GM12878 (cell line): ENCODE measurements around the gene FZR1. TPM values are rescaled to one million over a fixed set of nuclear protein-coding genes. Genes with fewer than 3 reads are reported as not detected.

Source experiments
- ATAC-seq: fragments of 200-7000 bp; cut with Tn5 transposase; 3 replicates; pipeline ENCODE4 v1.9.1; 2020; ENCODE audit warnings: mild to moderate bottlenecking, moderate library complexity
- BruUV-seq: library from RNA; stranded (reverse); fragments of 400-500 nt; replicated peaks from 2 replicates; lab custom pipeline; 2021; lab: Mats Ljungman, UMichigan
- CTCF ChIA-PET: fragments of 300-600 bp; sonication (Branson Sonifier 250); formaldehyde crosslinking; extraction: SDS; loops from one replicate; lab custom pipeline; 2021; ENCODE audit warnings: inconsistent platforms; lab: Yijun Ruan, JAX
- POLR2A ChIA-PET: fragments of 350-600 bp; formaldehyde crosslinking; extraction: SDS; loops from one replicate; lab custom pipeline; 2021; ENCODE audit warnings: inconsistent platforms; lab: Charles Lee
- RAD21 ChIA-PET: fragments of 300-600 bp; sonication (Branson Sonifier 250); formaldehyde crosslinking; loops from one replicate; lab custom pipeline; 2023; ENCODE audit warnings: antibody characterized with exemption; ENCODE audit not compliant: unreplicated experiment; lab: Charles Lee
- SMC1A ChIA-PET: fragments of 300-600 bp; sonication (Branson Sonifier 250); formaldehyde crosslinking; loops from one replicate; lab custom pipeline; 2023; ENCODE audit not compliant: unreplicated experiment, uncharacterized antibody; lab: Charles Lee
- DNase-seq: peaks from one replicate; pipeline ENCODE4 v3.0.0-alpha.2; 2011; ENCODE audit warnings: low read depth, low spot score
- FAIRE-seq: peaks from 3 replicates; lab custom pipeline; 2011; peaks lifted over from hg19 to GRCh38; lab: Jason Lieb, UNC
- H2AFZ ChIP-seq: 2 replicates; pipeline ENCODE4 v1.6.0; 2011; ENCODE audit warnings: low read depth, low read length, control low read depth; ENCODE audit not compliant: control insufficient read depth
- H3K27ac ChIP-seq: 2 replicates; pipeline ENCODE4 v1.5.1; 2011; ENCODE audit warnings: control low read depth; ENCODE audit not compliant: control insufficient read depth, insufficient read depth
- H3K27me3 ChIP-seq, 2 experiments: replicated peaks in 1 of 2; 2 replicates each; pipeline versions ENCODE4 v1.6.0 to v1.6.1; 2011; ENCODE audit warnings: low read length in 1 of 2; ENCODE audit not compliant: control insufficient read depth in 2 of 2, insufficient read depth in 2 of 2
- H3K36me3 ChIP-seq, 2 experiments: 2 replicates each; pipeline ENCODE4 v1.5.1; 2011; ENCODE audit warnings: low read length in 1 of 2; ENCODE audit not compliant: control insufficient read depth in 2 of 2, insufficient read depth in 2 of 2
- H3K4me1 ChIP-seq: 2 replicates; pipeline ENCODE4 v1.6.1; 2011; ENCODE audit warnings: mild to moderate bottlenecking, low read length, moderate library complexity, mixed read lengths; ENCODE audit not compliant: control insufficient read depth, insufficient read depth
- H3K4me2 ChIP-seq: 2 replicates; pipeline ENCODE4 v1.6.0; 2011; ENCODE audit warnings: control low read depth; ENCODE audit not compliant: control insufficient read depth, insufficient read depth
- H3K4me3 ChIP-seq: fragments of 200-600 bp; sonication (generic); 2 replicates; pipeline ENCODE4 v1.5.1; 2016
- H3K79me2 ChIP-seq: 2 replicates; pipeline ENCODE4 v1.6.0; 2011; ENCODE audit warnings: low read length; ENCODE audit not compliant: control insufficient read depth, insufficient read depth
- H3K9ac ChIP-seq: 2 replicates; pipeline ENCODE4 v1.8.0; 2011; ENCODE audit warnings: low read length, control low read depth, mixed read lengths; ENCODE audit not compliant: control insufficient read depth, insufficient read depth
- H3K9me3 ChIP-seq: replicated peaks from 3 replicates; pipeline ENCODE4 v1.5.1; 2011; ENCODE audit warnings: mild to moderate bottlenecking, low read length; ENCODE audit not compliant: control insufficient read depth, insufficient read depth
- H4K20me1 ChIP-seq: 2 replicates; pipeline ENCODE4 v1.6.0; 2011; ENCODE audit not compliant: control insufficient read depth, insufficient read depth
- BACH1 ChIP-seq: fragments of 450-650 bp; IDR thresholded peaks from 2 replicates; pipeline ENCODE4 v1.6.1; 2017; ENCODE audit warnings: mild to moderate bottlenecking, borderline replicate concordance
- BMI1 ChIP-seq: fragments of 450-650 bp; IDR thresholded peaks from 2 replicates; pipeline ENCODE4 v1.6.1; 2016; ENCODE audit warnings: mild to moderate bottlenecking, moderate library complexity, borderline replicate concordance
- CBX5 ChIP-seq: sonication (generic); IDR thresholded peaks from 2 replicates; pipeline ENCODE4 v1.6.1; 2016; ENCODE audit warnings: low read depth, moderate library complexity, mild to moderate bottlenecking, inconsistent platforms
- CEBPB ChIP-seq, 2 experiments: fragments of 150-350 bp in 1 of 2; IDR thresholded peaks; 2 replicates each; pipeline ENCODE4 v1.6.1; 2012 to 2014; ENCODE audit warnings: low read depth in 2 of 2, low read length in 2 of 2, borderline replicate concordance in 1 of 2, inconsistent platforms in 1 of 2
- IKZF2 ChIP-seq, 2 experiments: fragments of 450-650 bp; IDR thresholded peaks; 2 replicates each; pipeline ENCODE4 v1.6.1; 2017; ENCODE audit warnings: mild to moderate bottlenecking in 2 of 2, moderate library complexity in 2 of 2
- JUND ChIP-seq: IDR thresholded peaks from 2 replicates; pipeline ENCODE4 v1.6.1; 2012; ENCODE audit warnings: low read depth, mild to moderate bottlenecking, low read length, improper control_type of control experiment, moderate library complexity
- KAT2A ChIP-seq: conservative IDR thresholded peaks from 2 replicates; pipeline ENCODE4 v1.6.1; 2011; ENCODE audit warnings: low read depth, low read length; ENCODE audit not compliant: control insufficient read depth
- SMC3 ChIP-seq: IDR thresholded peaks from 2 replicates; pipeline ENCODE4 v1.6.1; 2011; ENCODE audit warnings: low read length, improper control_type of control experiment, borderline replicate concordance
- SRF ChIP-seq, 2 experiments: IDR thresholded peaks; 2 replicates each; pipeline ENCODE4 v1.6.1; 2011; ENCODE audit warnings: low read depth in 2 of 2, low read length in 2 of 2, mild to moderate bottlenecking in 1 of 2, moderate library complexity in 1 of 2
- SUPT20H ChIP-seq: IDR thresholded peaks from 2 replicates; pipeline ENCODE4 v1.6.1; 2011; ENCODE audit warnings: low read depth, mild to moderate bottlenecking, low read length, moderate library complexity, borderline replicate concordance; ENCODE audit not compliant: control insufficient read depth
- TCF12 ChIP-seq: IDR thresholded peaks from 2 replicates; pipeline ENCODE4 v1.6.1; 2011; ENCODE audit warnings: low read depth, mild to moderate bottlenecking, low read length
- ZBTB4 ChIP-seq: fragments of 450-650 bp; formaldehyde crosslinking; IDR thresholded peaks from 2 replicates; pipeline ENCODE4 v1.4.0; 2022; ENCODE audit warnings: mild to moderate bottlenecking, moderate library complexity
- ZNF274 ChIP-seq: IDR thresholded peaks from one replicate; pipeline ENCODE4 v1.8.0; 2011; ENCODE audit not compliant: insufficient read length, insufficient read depth
- WGBS: methylation state at CpG from one replicate; pipeline ENCODE4 v1.1.6; 2016; ENCODE audit warnings: low lambda C conversion rate; ENCODE audit not compliant: insufficient replicate concordance, insufficient coverage; ENCODE audit errors: missing lambda C conversion rate; 5-methylcytosine and 5-hydroxymethylcytosine counted together
- in situ Hi-C: fragments of 300-500 bp; cut with MboI; formaldehyde crosslinking; loops from 9 replicates; pipeline ENCODE4 v1.14.3; 2018; ENCODE audit warnings: mixed read lengths
- intact Hi-C: fragments of 100-400 bp; cut with micrococcal nuclease; formaldehyde crosslinking; loops from one replicate; pipeline ENCODE4 v1.14.2; 2022; ENCODE audit not compliant: unreplicated experiment
- polyA plus RNA-seq, 11 experiments: library from polyadenylated mRNA; depleted of rRNA in 4 of 11; unstranded in 6 of 11; stranded (reverse) in 5 of 11; fragments of >200 nt; fragmentation: Nextera tagmentation in 4 of 11; fragmentation: Illumina TruSeq in 1 of 11; extraction: Ambion mirVana in 4 of 11; extraction: Trizol in 1 of 11; gene quantifications; 1 replicate in 1 of 11; 2 replicates in 10 of 11; pipeline versions ENCODE4 v1.2.1 to v1.2.3, GENCODE V29; 2011 to 2016; ENCODE audit warnings: inconsistent platforms in 2 of 11, missing spikeins in 2 of 11, low read depth in 1 of 11
- total RNA-seq, 4 experiments: library from RNA; depleted of rRNA in 3 of 4; stranded (reverse); fragments of >200 nt in 3 of 4; fragmentation: Illumina TruSeq in 1 of 4; extraction: Trizol in 1 of 4; gene quantifications; 2 replicates each; pipeline versions ENCODE4 v1.2.1 to v1.2.3, GENCODE V29; 2013 to 2021

FZR1 gene
- total and polyA plus RNA-seq, 10 of the 15 experiments (the other 5 are each of a cell fraction or from before 2014, with no cell fraction given) = 0.11 to 44.2 (median 29.3) TPM

- TF ChIP-seq ZBTB4 (CRISPR knock-in tag) = no peak
- TF ChIP-seq KAT2A = no peak
- no peak for TF ChIP-seq SUPT20H
- TF ChIP-seq CBX5 = no peak
These were observed 8.2 kb upstream of the FZR1 start (continued) for GRCh38 chr19:3497757-3498520.

GRCh38 chr19:3499738-3500428, 6.2 kb upstream of the FZR1 start:
- H3K4me1 ChIP-seq = peaks cover 2% of the 10 kb centered on the region; the same call in 1 of the 2 replicates
- peak overlapping the region; percentile 100 for H2AFZ ChIP-seq
- H3K4me2 ChIP-seq = peak overlapping the region; percentile 98
- FAIRE-seq (peak; percentile 75), ATAC-seq (peak; percentile 61), DNase-seq (no peak)
- BruUV-seq = no TSS peak
- H3K27ac ChIP-seq = peak overlapping the region; percentile 99
- no peaks in the 10 kb centered on the region for H4K20me1 ChIP-seq
- ChIA-PET RAD21 (interaction anchor here (1.2 kb wide), 1 partner anchor 16 kb away, joined by 3 read pairs; no protein-coding TSS in a partner anchor), CTCF (interaction anchor here (1.0 to 1.4 kb wide), 3 partner anchors 14 to 70 kb away, joined by 3 read pairs; no protein-coding TSS in a partner anchor), SMC1A (no interaction called here), POLR2A (no interaction called here)
- H3K9me3 ChIP-seq = no peaks in the 10 kb centered on the region; the same call in 2 of the 3 replicates
- H3K79me2 ChIP-seq = peaks cover 16% of the 10 kb centered on the region
- WGBS = 32% methylated on average over 18 of the region's 18 CpGs
- no peaks in the 10 kb centered on the region for H3K27me3 ChIP-seq
- intact Hi-C loops = no loop called here
- peak overlapping the region; percentile 97 for H3K9ac ChIP-seq
- peaks cover 3 to 4% of the 10 kb centered on the region in 2 experiments; a peak in 3 of 4 replicates for H3K36me3 ChIP-seq
- TF ChIP-seq TCF12 = no peak
- TF ChIP-seq ZNF274 = no peak
- TF ChIP-seq IKZF2 (IDR thresholded peaks at IDR 0.05) = no peak
- TF ChIP-seq SRF (IDR thresholded peaks at IDR 0.05; ENCODE audit: low read depth in 2 of 2, low read length in 2 of 2) = no peak
- TF ChIP-seq BACH1 = no peak
- TF ChIP-seq CEBPB (IDR thresholded peaks at IDR 0.05; ENCODE audit: borderline replicate concordance in 1 of 2, low read depth in 2 of 2, low read length in 2 of 2) = no peak
- TF ChIP-seq SMC3 = no peak
- no peak for TF ChIP-seq BMI1
- TF ChIP-seq JUND = no peak
- peak overlapping the region; percentile 85 for H3K4me3 ChIP-seq
- in situ Hi-C loops = no loop called here
